HFFc6 (cell line): ENCODE measurements around the gene STX16. TPM values are rescaled to one million over a fixed set of nuclear protein-coding genes. Genes with fewer than 3 reads are reported as not detected.

Experiments used
- DNase-seq: peaks from one replicate; pipeline ENCODE4 v3.0.0-alpha.2; 2018
- H3K27ac Mint-ChIP-seq: 2 replicates; pipeline ENCODE4 v1.8.0; 2020; ENCODE audit warnings: mild to moderate bottlenecking, mixed read lengths
- H3K27me3 Mint-ChIP-seq: 2 replicates; pipeline ENCODE4 v1.8.0; 2021; ENCODE audit warnings: mild to moderate bottlenecking, moderate library complexity, mixed read lengths; ENCODE audit not compliant: insufficient read depth
- H3K36me3 Mint-ChIP-seq: 2 replicates; pipeline ENCODE4 v1.8.0; 2021; ENCODE audit warnings: low read depth, mixed read lengths
- H3K4me1 Mint-ChIP-seq: 2 replicates; pipeline ENCODE4 v1.8.0; 2020; ENCODE audit warnings: low read depth, mixed read lengths
- H3K4me3 Mint-ChIP-seq: 2 replicates; pipeline ENCODE4 v1.8.0; 2020; ENCODE audit warnings: mild to moderate bottlenecking, moderate library complexity, mixed read lengths
- H3K9me3 Mint-ChIP-seq: 2 replicates; pipeline ENCODE4 v1.8.0; 2020; ENCODE audit warnings: mild to moderate bottlenecking, mixed read lengths
- total RNA-seq, 6 experiments: library from RNA; stranded (reverse); fragmentation: NEBNext Ultra II Directional; extraction: Animal tissue kit (Norgen Biotek cat#: 25700); gene quantifications; 2 replicates in 1 of 6; 3 replicates in 5 of 6; pipeline ENCODE4 v1.2.3, GENCODE V29; 2021
- TF ChIP-seq, protein P1 (sequence below): fragments of 200-600 bp; sonication (generic); IDR thresholded peaks from 2 replicates; pipeline ENCODE4 v1.5.0; 2021; ENCODE audit warnings: antibody characterized with exemption, mild to moderate bottlenecking

The STX16 gene
- total RNA-seq, 6 experiments from 2014 or later: 44.4 to 51.8 (median 48.3) TPM

DNA sequence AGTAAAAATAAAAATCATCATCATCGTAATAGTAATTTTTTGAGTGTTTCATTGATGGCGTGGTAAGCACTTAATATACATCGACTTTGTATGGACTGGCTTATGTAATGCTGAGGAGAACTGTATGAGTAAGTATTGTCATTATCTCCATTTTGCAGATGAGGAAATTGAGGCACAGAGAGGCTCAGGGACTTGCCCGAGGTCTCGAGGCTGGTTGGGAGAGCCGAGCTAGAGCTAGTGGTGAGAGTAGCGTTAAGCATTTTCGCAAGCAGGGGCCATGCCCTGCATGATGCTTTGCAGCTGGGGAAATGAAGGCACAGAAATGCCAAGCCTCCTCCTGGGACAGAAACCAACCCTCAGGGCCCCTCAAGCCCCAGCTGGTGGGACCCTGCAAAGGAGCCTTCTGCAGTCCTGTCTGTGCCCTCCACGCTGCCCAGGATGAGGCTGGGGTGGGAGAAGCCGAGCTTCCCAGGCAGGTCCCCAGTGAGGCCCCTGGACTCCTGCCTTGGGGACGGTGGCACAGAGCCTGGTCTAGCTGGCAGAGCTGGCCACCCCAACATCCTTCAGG is 31.1 kb upstream of the STX16 start:
- H3K9me3 Mint-ChIP-seq: no peaks in the 10 kb centered on the region; the same call in 1 of the 2 replicates
- no peak overlapping the region for H3K4me3 Mint-ChIP-seq
- TF ChIP-seq, protein P1, sequence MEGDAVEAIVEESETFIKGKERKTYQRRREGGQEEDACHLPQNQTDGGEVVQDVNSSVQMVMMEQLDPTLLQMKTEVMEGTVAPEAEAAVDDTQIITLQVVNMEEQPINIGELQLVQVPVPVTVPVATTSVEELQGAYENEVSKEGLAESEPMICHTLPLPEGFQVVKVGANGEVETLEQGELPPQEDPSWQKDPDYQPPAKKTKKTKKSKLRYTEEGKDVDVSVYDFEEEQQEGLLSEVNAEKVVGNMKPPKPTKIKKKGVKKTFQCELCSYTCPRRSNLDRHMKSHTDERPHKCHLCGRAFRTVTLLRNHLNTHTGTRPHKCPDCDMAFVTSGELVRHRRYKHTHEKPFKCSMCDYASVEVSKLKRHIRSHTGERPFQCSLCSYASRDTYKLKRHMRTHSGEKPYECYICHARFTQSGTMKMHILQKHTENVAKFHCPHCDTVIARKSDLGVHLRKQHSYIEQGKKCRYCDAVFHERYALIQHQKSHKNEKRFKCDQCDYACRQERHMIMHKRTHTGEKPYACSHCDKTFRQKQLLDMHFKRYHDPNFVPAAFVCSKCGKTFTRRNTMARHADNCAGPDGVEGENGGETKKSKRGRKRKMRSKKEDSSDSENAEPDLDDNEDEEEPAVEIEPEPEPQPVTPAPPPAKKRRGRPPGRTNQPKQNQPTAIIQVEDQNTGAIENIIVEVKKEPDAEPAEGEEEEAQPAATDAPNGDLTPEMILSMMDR: no peak
- H3K27me3 Mint-ChIP-seq: peaks cover 3% of the 10 kb centered on the region; the same call in 1 of the 2 replicates
- DNase-seq: no peak
- H3K27ac Mint-ChIP-seq: no peak overlapping the region
- peaks cover 12% of the 10 kb centered on the region for H3K36me3 Mint-ChIP-seq
- H3K4me1 Mint-ChIP-seq: peaks cover 7% of the 10 kb centered on the region; the same call in 1 of the 2 replicates

DNA sequence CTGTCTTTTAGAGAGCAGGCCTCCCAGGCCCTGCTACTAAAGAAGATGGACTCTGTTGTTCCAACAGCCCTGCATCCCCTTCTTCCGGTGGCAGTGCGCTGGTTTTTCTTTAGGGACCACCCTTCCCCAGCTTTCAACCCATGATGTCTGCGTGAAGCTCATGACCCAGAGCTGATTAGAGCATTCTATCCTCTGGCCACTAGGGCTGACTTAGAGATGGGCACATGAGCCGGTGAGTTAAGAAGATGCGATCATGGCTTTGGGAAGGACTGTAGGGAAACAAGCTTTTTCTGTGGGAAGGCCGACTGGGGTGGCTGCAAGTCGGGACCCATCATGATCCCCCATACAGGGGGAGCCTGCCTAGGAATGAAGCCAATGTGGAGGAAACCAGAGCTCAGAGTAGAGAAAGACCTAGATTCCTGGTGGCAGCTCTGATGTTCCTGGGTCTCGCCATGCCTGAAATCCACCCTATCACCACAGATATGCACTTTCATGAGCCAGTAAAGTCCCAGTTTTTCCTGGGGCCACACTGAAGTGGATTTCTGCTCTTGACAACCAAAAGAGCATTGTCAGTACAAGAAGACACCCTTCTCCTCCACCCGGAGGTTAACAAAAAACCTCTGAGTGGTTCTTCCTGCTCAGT is 29.1 kb upstream of the STX16 start:
- no peaks in the 10 kb centered on the region; the same call in 1 of the 2 replicates for H3K9me3 Mint-ChIP-seq
- no peak overlapping the region for H3K4me3 Mint-ChIP-seq
- TF ChIP-seq, protein P1: peak; percentile 59
- H3K27me3 Mint-ChIP-seq: peaks cover 3% of the 10 kb centered on the region; the same call in 1 of the 2 replicates
- H3K4me1 Mint-ChIP-seq: peaks cover 22% of the 10 kb centered on the region
- peaks cover 14% of the 10 kb centered on the region for H3K36me3 Mint-ChIP-seq
- no peak for DNase-seq
- H3K27ac Mint-ChIP-seq: 0 out of 2 replicates have a peak overlapping the region, but pooled peaks have one; percentile 30

DNA sequence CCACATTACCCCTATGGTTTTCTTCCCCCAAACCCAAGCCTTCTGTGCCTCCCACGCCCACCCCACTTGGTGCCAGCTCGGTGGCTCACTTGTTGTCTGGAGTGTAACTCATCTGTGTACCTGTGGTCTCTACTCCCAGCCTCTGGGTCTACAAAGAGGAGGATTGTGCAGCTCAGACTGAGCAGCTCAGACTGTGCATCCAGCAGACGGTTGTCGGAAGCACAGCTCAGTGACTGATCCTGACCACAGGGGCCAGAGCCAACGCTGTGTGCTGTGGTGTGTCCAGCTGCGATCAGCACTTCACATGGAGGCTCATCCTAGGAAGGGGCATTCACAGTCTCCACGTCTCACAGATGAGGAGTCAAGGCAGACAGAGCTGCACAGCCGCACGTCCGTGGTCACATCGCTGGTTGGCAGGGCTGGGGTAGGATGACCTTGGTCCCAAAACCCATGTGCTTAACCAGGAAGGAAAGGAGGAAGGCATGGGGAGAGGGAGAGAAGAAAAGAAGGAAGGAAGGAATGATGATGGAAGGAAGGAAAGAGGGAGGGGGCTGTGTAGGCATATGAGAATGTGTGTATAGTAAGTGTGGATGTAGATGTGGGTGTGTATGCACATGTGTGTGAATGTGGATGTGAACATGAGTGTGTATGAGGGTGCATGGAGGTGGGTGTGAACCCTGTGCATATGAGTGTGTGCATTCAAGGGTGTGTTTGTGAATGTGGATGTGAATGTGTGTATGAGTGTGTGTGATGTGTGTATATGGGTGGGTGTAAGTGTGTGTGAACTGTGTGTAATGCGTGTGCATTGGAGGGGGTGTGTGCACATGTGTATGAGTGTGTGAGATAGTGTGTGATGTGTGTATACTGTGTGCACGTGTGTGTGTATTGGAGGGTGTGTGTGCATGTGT is 28.2 kb upstream of the STX16 start:
- H3K4me1 Mint-ChIP-seq: peaks cover 25% of the 10 kb centered on the region
- peaks cover 11% of the 10 kb centered on the region for H3K36me3 Mint-ChIP-seq
- TF ChIP-seq, protein P1: no peak
- H3K4me3 Mint-ChIP-seq: no peak overlapping the region
- no peak overlapping the region for H3K27ac Mint-ChIP-seq
- H3K9me3 Mint-ChIP-seq: no peaks in the 10 kb centered on the region; the same call in 1 of the 2 replicates
- H3K27me3 Mint-ChIP-seq: peaks cover 3% of the 10 kb centered on the region; the same call in 1 of the 2 replicates
- no peak for DNase-seq

DNA sequence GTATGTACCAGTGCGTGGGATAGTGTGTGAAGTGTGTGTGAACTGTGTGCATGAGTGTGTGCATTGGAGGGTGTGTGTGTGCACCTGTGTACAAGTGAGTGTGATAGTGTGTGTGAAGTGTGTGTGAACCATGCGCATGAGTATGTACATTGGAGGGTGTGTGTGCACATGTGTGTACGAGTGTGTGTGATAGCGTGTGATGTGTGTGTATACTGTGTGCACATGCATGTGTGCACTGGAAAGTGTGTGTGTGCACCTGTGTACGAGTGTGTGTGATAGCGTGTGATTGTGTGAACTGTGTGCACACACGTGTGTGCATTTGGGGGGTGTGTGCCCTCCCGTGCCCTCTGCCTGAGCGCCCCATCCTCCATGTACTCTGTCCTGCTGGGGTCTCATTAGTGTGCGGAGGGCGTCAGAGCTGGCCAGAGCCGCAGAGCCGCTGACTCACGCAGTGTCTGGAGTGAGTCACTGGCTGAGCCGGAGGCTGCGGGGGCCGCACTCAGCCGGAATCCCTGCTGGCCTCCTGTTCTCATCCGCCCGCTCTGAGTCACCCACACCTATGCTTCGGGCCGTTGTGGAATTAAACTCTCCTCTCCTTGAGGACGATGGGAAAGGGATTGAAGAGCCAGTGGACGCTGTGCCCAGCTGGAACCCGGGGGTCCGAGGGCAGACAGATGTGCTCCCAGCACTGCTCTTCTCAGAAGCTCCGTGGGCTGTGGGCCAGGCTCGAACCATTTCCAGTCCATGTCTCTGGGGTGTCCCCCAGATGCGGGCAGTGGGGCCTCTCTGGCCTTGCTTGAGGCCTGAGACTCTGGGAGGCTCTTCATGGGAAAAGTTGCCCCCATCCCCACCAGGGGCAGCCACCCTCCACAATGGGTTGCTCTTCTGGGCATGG is 27.3 kb upstream of the STX16 start:
- Mint-ChIP-seq H3K9me3 (no peaks in the 10 kb centered on the region; the same call in 1 of the 2 replicates), H3K27ac (no peak overlapping the region), H3K4me1 (peaks cover 25% of the 10 kb centered on the region), H3K36me3 (peaks cover 11% of the 10 kb centered on the region), H3K27me3 (peaks cover 3% of the 10 kb centered on the region; the same call in 1 of the 2 replicates), H3K4me3 (no peak overlapping the region; the same call in 1 of the 2 replicates)
- TF ChIP-seq, protein P1: no peak
- peak; percentile 93 for DNase-seq
